Forelimb muscle (tissue), 1 donor: ENCODE measurements around the gene CCDC93. TPM values are rescaled to one million over a fixed set of nuclear protein-coding genes. Genes with fewer than 3 reads are reported as not detected.
"Not testable (repeated sequence)": the region's sequence is repeated elsewhere in the genome, so short reads cannot be mapped to it uniquely, and the experiment has no call there.

Source experiments
- DNase-seq: peaks from one replicate; pipeline ENCODE4 v3.0.0-alpha.2; 2013; ENCODE audit warnings: low read depth
- polyA plus RNA-seq: library from polyadenylated mRNA; unstranded; fragments of 120-200 nt; gene quantifications from one replicate; pipeline ENCODE4 v1.2.1, GENCODE V29; 2013; ENCODE audit not compliant: insufficient read length

Gene CCDC93
- polyA plus RNA-seq, 1 donor = 27.5 TPM

DNA sequence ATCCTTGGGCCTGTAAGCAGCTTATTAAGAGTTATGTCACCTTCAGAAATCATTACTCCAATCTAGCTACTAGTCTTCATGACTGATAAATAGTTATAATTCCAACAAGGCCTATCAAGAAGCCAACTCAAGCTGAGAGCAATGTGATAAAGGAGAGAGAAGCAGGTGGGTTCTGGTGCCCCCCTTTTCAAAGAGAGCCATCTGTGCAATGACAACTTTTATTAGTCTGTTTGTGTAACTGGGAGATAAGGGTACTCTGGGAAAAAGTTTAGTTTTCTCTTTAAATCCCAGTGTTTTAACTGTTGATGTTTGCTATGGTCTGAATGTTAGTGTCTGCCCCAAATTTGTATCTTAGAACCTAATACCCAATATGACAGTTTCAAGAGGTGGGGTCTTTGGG is 60.6 kb downstream of the CCDC93 start:
- DNase-seq = no peak

- DNase-seq = no peak
Observed at GRCh38 chr2:117952701-117953100, 61.2 kb downstream of the CCDC93 start.

DNA sequence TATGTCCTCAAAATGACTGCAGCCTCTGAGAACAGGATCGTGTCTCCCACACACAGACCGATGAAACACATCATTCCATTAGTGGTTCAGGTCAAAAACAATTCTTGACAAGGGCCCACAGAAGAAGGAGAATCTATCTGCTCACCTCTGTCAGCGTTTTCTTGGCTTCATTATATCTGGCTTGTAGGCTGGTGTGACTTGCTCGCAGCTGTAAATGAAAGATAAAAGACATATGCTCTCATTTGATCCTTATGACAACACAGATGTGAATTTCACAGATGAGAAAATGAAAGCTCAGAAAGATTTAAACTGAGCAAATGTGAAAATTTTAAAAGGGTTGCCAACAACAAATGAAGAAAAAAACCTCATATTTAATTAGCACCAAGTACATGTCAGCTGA is 61.6 kb downstream of the CCDC93 start:
- no peak for DNase-seq

DNA sequence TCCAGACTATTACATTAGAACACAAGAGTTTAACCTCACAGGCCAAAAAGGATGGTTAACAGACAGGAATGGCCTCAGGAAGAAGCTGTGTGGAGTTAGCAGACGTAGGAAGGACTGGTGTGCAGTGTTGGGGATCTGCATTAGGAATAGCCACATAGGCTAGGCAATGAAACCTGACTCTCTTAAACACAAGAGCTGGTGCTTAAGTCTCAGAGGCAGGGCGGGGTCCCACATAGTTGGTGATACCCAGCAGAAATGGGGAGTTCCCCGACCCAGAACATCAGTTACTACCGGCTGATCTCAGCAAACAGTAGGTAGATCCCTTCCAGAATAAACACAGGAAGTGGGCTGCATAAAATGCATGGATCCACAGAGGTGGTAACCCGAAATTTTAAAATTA is 64.1 kb downstream of the CCDC93 start:
- no peak for DNase-seq

- no peak for DNase-seq
Observed at GRCh38 chr2:117948615-117949014, 65.3 kb downstream of the CCDC93 start.

- DNase-seq = no peak
Observed at GRCh38 chr2:117945296-117945695, 68.6 kb downstream of the CCDC93 start.

DNA sequence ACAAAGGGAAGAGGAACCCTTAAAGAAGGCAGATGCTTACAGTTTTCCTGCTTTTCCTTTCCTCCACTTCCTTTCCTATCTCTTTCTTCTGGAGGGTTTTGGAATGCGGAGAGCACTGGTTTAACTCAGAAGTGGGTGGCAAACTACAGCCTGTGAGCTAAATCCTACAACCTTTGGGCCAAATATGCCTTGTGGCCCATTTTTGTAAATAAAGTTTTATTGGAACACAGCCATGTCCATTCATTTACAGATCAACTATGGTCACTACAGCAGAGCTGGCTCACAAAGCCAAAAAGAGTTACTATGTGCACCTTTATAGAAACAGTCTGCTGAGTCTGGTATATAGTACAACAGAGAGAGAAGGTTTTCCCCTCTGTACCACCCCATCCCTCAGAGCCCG is 69.1 kb downstream of the CCDC93 start:
- DNase-seq = no peak

DNA sequence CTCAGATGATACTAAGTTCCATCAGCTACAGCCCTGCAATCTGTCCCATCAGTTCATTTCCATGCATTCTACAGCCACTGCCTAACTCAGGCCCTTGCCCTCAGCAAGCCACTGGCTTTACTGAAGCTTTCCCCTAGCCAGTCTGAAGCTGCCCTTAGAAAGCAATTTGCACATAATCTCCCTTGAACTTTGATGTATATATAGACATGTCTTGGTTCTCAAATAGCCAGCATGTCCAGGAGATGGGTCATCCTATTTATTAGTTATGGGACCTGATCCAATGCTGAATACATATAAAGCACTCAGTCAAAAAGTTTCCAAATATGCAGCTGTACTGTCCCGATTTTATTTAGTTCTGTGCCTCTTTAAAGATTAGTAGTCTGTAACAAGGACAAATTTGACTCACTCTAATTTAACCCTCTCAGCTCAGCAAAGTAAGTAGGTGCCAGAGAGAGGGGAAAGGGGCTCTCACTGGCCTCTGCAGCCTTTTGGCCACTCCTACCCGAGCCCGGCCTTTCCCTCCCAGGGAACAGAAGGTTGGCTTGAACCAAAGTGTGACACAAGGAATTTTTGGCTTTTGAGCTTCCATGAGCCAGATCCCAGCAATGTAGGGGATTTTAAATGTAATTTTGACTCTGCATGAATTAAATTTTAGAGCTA is 70.7 kb downstream of the CCDC93 start:
- no peak for DNase-seq

GRCh38 chr2:117942551-117942950 is 71.3 kb downstream of the CCDC93 start:
- no peak for DNase-seq

DNA sequence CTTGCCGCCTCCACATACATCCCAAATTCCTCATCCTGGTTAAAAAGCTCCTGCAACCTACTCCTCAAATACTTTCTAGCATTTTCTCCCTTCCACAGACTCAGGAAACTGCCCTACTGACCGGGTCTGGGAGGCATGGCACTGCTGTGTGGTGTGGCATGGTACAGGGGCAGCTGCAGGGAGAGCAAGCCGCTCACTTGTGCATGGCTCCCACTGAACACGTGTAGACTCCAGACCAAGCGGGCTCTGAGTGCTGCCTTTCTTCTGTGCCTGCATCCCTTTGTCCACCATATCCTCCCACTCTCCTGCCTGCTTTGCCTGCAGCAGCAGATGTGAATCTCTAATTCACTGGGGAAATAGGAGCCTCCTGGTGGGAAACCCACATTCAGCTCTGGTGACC is 72.2 kb downstream of the CCDC93 start:
- no peak for DNase-seq

GRCh38 chr2:117940436-117940835 is 73.4 kb downstream of the CCDC93 start:
- DNase-seq = no peak

DNA sequence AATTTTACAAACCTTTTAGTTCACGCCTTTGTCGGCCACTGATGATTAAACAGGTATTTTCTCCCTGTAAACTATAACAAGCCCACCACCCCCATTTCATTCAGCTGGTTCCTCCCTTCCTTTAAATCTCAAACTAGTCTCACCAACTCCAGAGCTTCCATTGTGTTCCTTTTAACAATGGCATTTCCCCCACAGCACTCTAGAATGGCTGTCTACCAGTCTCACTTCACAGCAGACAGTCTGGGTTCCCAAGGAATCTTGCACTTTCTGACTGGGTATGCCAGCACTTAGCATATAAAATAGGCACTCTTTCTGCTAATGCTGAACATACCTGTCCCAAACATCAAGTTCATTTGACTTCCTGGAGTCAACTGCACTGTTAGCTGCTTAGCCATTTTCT is 75.3 kb downstream of the CCDC93 start:
- no peak for DNase-seq

DNA sequence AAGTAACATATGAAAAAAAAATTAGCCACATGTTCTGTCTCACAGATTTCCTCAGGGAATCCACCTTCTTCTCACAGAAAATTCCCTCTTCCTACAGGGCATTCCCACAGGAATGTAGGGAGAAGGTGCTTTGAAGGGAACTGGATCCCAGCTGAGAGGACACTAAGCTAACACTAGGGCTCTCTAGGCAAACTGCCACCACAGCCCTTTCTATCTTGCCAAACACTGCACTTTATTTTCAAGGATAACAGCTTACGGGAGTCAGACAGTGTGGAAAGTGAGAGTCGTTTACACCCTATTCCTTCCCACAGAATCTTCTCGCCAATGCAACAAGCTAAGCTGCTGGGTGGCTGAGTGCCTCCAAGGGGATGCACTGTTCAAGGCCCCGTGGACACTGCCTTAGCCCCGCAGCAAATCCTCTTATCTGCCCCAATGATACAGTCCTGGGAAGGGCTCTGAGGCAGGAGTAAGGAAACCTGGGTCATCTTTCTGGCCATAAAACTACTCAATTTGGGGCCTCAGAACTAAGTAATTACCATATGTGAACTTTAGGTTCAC is 76.9 kb downstream of the CCDC93 start:
- DNase-seq = no peak

GRCh38 chr2:117935954-117936353 is 77.9 kb downstream of the CCDC93 start:
- DNase-seq = no peak

GRCh38 chr2:117935456-117935855 is 78.4 kb downstream of the CCDC93 start:
- DNase-seq = no peak

DNA sequence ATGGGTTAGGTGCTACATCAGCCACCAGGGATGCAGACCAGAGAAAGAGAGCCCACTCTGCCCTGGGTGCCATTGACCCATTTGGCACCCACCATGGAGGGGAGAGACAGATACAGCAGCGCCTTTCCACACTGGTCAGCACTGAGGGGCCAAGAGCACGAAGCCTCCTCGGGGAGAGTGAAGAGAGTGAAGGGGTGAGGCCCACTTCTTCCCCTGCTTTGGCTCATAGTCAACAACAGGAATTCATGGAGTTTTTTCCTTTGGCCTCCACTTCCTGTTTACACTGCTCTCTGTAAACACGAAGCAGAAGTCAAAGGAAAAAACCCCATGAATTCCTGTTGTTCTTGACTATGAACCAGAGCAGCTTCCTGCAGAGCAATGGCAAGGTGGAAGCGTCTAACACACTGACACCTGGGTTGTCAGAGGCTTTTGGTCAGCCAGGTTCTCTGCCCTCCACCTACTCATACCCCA is 80.0 kb downstream of the CCDC93 start:
- no peak for DNase-seq

DNA sequence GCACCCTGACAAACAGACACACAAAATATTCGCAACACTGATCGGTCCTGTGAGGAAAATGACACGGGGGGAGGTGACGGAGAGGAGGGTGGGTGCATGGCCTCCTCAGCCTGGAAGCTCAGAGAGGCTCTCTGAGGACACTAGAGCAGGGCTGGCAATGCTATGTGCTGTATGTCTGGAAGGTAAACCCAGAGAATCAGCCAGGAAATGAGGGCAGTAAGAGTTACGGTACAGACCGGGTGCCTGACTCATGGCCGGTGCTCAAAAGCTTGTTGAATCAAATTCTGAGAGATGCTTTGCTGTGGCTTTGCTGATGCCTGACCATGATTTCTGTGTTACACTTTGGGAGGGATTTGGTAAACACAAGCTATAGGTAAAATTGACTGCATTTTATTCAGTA is 81.9 kb downstream of the CCDC93 start:
- no peak for DNase-seq

GRCh38 chr2:117931266-117931665 is 82.6 kb downstream of the CCDC93 start:
- no peak for DNase-seq

- no peak for DNase-seq
Observed at GRCh38 chr2:117930775-117931174, 83.1 kb downstream of the CCDC93 start.

GRCh38 chr2:117923471-117923870 is 90.4 kb downstream of the CCDC93 start:
- not testable (repeated sequence) for DNase-seq

GRCh38 chr2:117921520-117921919 is 92.3 kb downstream of the CCDC93 start:
- DNase-seq = no peak

GRCh38 chr2:117918608-117919007 is 95.3 kb downstream of the CCDC93 start:
- no peak for DNase-seq

GRCh38 chr2:117917223-117917917 is 96.5 kb downstream of the CCDC93 start:
- DNase-seq = no peak
